Activated naive CD4-positive, alpha-beta T cell treated with anti-CD3 and anti-CD28 coated beads, Interleukin-2, amount 10 ng/mL, durations not matched to agents 7 days and 5 days (primary cell): ENCODE measurements around the gene HOXB5.
A peak's percentile ranks its signal among the peaks of the same experiment; 100 is the strongest.

Experiments
- CTCF ChIA-PET: fragments of 350-600 bp; sonication (Branson Sonifier 250); formaldehyde crosslinking; loops from one replicate; lab custom pipeline; 2021; ENCODE audit warnings: antibody characterized with exemption; lab: Charles Lee
- DNase-seq: peaks from one replicate; pipeline ENCODE4 v3.0.0-alpha.2; 2020
- H3K27ac Mint-ChIP-seq: one replicate; pipeline ENCODE4 v1.8.0; 2021; ENCODE audit warnings: mild to moderate bottlenecking, moderate library complexity, mixed read lengths
- H3K27me3 Mint-ChIP-seq: one replicate; pipeline ENCODE4 v1.8.0; 2021; ENCODE audit warnings: mild to moderate bottlenecking, mixed read lengths
- H3K36me3 Mint-ChIP-seq: one replicate; pipeline ENCODE4 v1.8.0; 2021; ENCODE audit warnings: mixed read lengths
- H3K4me1 Mint-ChIP-seq: one replicate; pipeline ENCODE4 v1.8.0; 2021; ENCODE audit warnings: mixed read lengths
- H3K4me3 Mint-ChIP-seq: one replicate; pipeline ENCODE4 v1.8.0; 2021; ENCODE audit warnings: mild to moderate bottlenecking, moderate library complexity, mixed read lengths
- H3K9me3 Mint-ChIP-seq: one replicate; pipeline ENCODE4 v1.8.0; 2021; ENCODE audit warnings: mixed read lengths

HOXB5 gene

GRCh38 chr17:48593126-48593829 is at the start of gene HOXB5:
Gene HOXB5 (minus strand): TSS chr17:48593779. CDS start chr17:48593682, 97 bp downstream.
- Mint-ChIP-seq H3K9me3 (no peaks in the 10 kb centered on the region), H3K27me3 (peaks cover 100% of the 10 kb centered on the region), H3K36me3 (no peaks in the 10 kb centered on the region), H3K4me3 (peak within 1 kb of the TSS; percentile 72), H3K4me1 (peaks cover 53% of the 10 kb centered on the region), H3K27ac (peak within 1 kb of the TSS; percentile 78)
- peak; percentile 49 for DNase-seq
- CTCF ChIA-PET: interaction anchor here (0.5 to 3.8 kb wide), 38 partner anchors 8 to 567 kb away, joined by 3 to 30 read pairs (median 5); partner anchors contain the start of gene NFE2L1

- Mint-ChIP-seq H3K27me3 (peaks cover 100% of the 10 kb centered on the region), H3K27ac (no peak overlapping the region), H3K4me3 (no peak overlapping the region), H3K36me3 (peaks cover 2% of the 10 kb centered on the region), H3K4me1 (peaks cover 33% of the 10 kb centered on the region), H3K9me3 (no peaks in the 10 kb centered on the region)
- DNase-seq: no peak
- CTCF ChIA-PET: interaction anchor here (1.1 kb wide), 1 partner anchor 29 kb away, joined by 3 read pairs; no protein-coding TSS in a partner anchor
Measured at GRCh38 chr17:48642843-48643696, 49.5 kb upstream of the HOXB5 start.

- DNase-seq: no peak
- H3K4me3 Mint-ChIP-seq: no peak overlapping the region
- H3K27me3 Mint-ChIP-seq: peaks cover 100% of the 10 kb centered on the region
- H3K9me3 Mint-ChIP-seq: no peaks in the 10 kb centered on the region
- peaks cover 26% of the 10 kb centered on the region for H3K4me1 Mint-ChIP-seq
- CTCF ChIA-PET: no interaction called here
- no peak overlapping the region for H3K27ac Mint-ChIP-seq
- peaks cover 2% of the 10 kb centered on the region for H3K36me3 Mint-ChIP-seq
Measured at GRCh38 chr17:48642059-48642842, 48.7 kb upstream of the HOXB5 start.

- peaks cover 26% of the 10 kb centered on the region for H3K4me1 Mint-ChIP-seq
- H3K36me3 Mint-ChIP-seq: peaks cover 2% of the 10 kb centered on the region
- H3K27me3 Mint-ChIP-seq: peaks cover 100% of the 10 kb centered on the region
- CTCF ChIA-PET: interaction anchor here (0.5 to 1.7 kb wide), 2 partner anchors 41 to 83 kb away, joined by 3 to 7 read pairs; no protein-coding TSS in a partner anchor
- no peak overlapping the region for H3K4me3 Mint-ChIP-seq
- H3K9me3 Mint-ChIP-seq: no peaks in the 10 kb centered on the region
- peak overlapping the region; percentile 11 for H3K27ac Mint-ChIP-seq
- DNase-seq: no peak
Measured at GRCh38 chr17:48641541-48642058, 48.0 kb upstream of the HOXB5 start.

GRCh38 chr17:48640858-48641180 is 47.2 kb upstream of the HOXB5 start:
- DNase-seq: no peak
- no peak overlapping the region for H3K27ac Mint-ChIP-seq
- peaks cover 2% of the 10 kb centered on the region for H3K36me3 Mint-ChIP-seq
- H3K4me1 Mint-ChIP-seq: peaks cover 24% of the 10 kb centered on the region
- no peak overlapping the region for H3K4me3 Mint-ChIP-seq
- H3K9me3 Mint-ChIP-seq: no peaks in the 10 kb centered on the region
- H3K27me3 Mint-ChIP-seq: peaks cover 100% of the 10 kb centered on the region
- CTCF ChIA-PET: interaction anchor here (0.8 to 1.7 kb wide), 2 partner anchors 39 to 83 kb away, joined by 4 to 7 read pairs; no protein-coding TSS in a partner anchor

DNA sequence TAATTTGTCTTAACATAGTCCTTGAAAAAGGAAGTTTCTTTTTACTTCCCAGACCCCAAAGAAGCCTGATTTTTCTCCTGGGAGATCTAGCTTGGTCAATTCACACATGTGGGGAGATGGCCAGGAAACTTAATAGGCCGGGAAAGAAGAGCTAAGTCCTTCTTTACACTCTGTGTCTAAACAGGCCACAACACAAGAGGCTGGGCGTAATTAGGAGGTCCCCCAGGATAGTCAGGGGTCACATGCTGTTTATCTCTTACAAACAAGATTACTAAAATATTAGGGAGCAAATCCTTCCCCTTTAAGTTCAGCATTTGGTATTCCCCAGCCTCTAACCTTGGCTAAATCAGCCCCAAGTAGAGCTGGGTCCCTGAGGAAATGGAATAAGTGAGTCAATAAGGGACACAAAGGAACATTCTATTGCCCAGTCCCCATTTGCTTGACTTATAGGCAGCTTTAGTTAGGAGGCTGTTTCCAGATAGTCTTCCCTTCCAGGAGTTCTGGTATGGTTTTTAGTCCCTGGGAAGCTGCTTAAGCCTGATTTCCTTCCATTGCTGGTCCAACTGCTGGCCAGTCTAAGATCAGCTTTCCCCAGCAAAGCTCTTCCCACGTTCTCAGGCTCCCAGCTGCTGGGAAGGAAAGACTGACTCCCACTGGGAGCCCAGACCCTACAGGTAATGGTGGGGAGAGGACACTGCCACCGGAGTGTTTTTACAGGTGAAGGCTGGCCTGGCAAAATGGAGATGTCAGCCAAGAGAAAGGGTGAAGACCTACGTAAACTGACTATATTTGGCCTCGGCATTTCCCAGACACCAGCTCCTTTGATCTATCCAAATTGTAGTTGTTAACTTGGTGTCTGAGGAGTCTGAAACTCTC is 46.6 kb upstream of the HOXB5 start:
- Mint-ChIP-seq H3K27ac (no peak overlapping the region), H3K9me3 (no peaks in the 10 kb centered on the region), H3K4me1 (peaks cover 18% of the 10 kb centered on the region), H3K27me3 (peaks cover 100% of the 10 kb centered on the region), H3K4me3 (no peak overlapping the region), H3K36me3 (peaks cover 2% of the 10 kb centered on the region)
- CTCF ChIA-PET: interaction anchor here (0.8 to 1.7 kb wide), 2 partner anchors 38 to 84 kb away, joined by 4 to 7 read pairs; no protein-coding TSS in a partner anchor
- DNase-seq: no peak

- no peak for DNase-seq
- CTCF ChIA-PET: interaction anchor here (1.1 kb wide), 1 partner anchor 25 kb away, joined by 3 read pairs; no protein-coding TSS in a partner anchor
- peaks cover 21% of the 10 kb centered on the region for H3K4me1 Mint-ChIP-seq
- H3K36me3 Mint-ChIP-seq: peaks cover 2% of the 10 kb centered on the region
- no peak overlapping the region for H3K27ac Mint-ChIP-seq
- H3K4me3 Mint-ChIP-seq: no peak overlapping the region
- H3K9me3 Mint-ChIP-seq: no peaks in the 10 kb centered on the region
- peaks cover 100% of the 10 kb centered on the region for H3K27me3 Mint-ChIP-seq
Measured at GRCh38 chr17:48639136-48639535, 45.6 kb upstream of the HOXB5 start.

DNA sequence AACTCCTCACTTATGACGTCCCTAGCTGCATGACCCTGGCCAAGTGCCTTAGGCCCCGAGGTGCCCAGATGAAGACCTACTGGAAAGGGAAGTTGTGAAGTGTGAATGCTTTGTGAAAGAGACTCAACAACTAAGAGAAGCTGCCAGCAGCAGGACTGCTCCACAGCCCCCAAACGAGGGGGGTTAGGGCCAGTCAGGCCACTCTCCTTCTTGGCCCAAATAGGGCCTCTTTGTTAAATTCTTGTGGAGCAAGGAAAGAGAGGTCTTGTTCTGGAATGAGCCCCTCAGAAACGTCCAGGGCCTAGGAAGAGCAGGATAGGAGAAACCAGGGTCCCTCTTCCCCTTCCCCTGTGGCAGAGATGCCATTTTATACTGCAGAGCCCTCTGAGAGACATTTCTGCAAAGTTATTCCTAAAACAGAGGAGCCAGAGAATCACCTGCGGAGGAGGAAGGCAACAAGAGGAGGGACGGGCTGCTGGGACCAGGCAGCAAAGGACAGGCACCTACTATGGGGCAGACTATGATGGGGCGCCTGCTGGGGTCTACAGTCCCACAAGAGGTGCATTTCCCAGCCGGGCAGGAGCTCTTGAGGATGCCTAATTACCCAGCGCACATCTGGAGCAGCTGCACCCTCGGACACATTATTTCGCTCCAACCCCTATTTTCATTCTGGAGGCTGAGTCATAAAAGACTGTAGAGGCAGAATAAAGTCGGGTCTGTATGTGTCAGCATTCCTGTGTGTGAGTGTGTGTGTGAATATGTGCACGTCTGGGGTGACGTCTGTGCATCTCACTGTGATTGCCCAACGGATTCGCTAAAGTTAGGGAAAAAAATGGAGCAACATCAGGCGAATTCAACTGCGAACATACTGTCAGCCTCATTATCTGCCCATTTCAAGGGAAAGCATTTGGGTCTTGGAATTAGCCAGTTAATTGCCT is 44.0 kb upstream of the HOXB5 start:
- no peak overlapping the region for H3K4me3 Mint-ChIP-seq
- DNase-seq: no peak
- CTCF ChIA-PET: interaction anchor here (1.0 to 2.4 kb wide), 11 partner anchors 9 to 241 kb away, joined by 3 to 13 read pairs (median 4); partner anchors contain the start of gene HOXB9
- peaks cover 22% of the 10 kb centered on the region for H3K4me1 Mint-ChIP-seq
- H3K27me3 Mint-ChIP-seq: peaks cover 100% of the 10 kb centered on the region
- peaks cover 2% of the 10 kb centered on the region for H3K36me3 Mint-ChIP-seq
- H3K9me3 Mint-ChIP-seq: no peaks in the 10 kb centered on the region
- no peak overlapping the region for H3K27ac Mint-ChIP-seq

DNA sequence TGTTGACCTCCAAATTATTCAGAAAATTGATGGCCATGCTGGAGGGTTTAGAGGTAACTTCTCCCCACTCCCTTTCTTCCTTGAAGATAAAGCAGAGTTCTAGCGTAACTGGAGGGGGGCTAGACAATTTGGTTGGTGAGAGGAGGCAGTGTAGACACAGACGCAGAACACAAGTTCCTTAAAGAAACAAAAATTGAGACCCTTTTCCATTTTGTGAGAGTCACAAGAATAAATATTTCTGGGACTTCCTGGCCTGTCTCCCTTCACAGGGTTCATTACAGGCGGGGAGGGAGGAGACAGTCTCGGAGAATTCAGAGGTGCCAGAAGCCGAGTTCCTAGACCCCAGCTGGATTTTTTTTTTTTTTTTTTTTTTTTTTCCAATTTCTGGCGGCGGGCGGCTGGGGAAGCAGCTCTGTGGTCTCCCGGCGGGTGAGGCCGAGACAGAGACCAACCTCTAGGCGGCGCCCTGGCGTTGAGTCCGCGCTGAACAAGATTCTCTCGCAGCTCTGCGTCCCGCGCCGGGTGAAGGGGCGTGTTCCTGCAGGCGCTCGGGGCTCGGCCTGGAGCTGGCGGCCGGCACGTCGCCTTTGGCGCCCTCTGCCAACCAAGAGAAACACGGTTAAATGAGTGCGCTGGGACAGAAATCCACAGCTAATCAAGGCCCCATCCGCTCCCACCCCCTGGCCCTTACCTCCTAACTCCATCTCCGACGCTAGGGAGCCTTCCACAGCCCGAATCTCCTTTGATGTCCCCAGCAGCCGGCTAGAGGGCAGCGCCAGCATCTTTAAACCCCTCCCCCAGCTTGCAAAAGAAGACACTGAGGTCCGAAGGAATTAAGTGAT is 42.8 kb upstream of the HOXB5 start:
- H3K4me3 Mint-ChIP-seq: no peak overlapping the region
- H3K9me3 Mint-ChIP-seq: no peaks in the 10 kb centered on the region
- H3K27ac Mint-ChIP-seq: no peak overlapping the region
- H3K36me3 Mint-ChIP-seq: peaks cover 1% of the 10 kb centered on the region
- CTCF ChIA-PET: interaction anchor here (0.7 to 2.4 kb wide), 15 partner anchors 10 to 243 kb away, joined by 3 to 13 read pairs (median 4); partner anchors contain the start of gene HOXB9
- H3K4me1 Mint-ChIP-seq: peaks cover 19% of the 10 kb centered on the region
- H3K27me3 Mint-ChIP-seq: peaks cover 100% of the 10 kb centered on the region
- DNase-seq: peak; percentile 82

DNA sequence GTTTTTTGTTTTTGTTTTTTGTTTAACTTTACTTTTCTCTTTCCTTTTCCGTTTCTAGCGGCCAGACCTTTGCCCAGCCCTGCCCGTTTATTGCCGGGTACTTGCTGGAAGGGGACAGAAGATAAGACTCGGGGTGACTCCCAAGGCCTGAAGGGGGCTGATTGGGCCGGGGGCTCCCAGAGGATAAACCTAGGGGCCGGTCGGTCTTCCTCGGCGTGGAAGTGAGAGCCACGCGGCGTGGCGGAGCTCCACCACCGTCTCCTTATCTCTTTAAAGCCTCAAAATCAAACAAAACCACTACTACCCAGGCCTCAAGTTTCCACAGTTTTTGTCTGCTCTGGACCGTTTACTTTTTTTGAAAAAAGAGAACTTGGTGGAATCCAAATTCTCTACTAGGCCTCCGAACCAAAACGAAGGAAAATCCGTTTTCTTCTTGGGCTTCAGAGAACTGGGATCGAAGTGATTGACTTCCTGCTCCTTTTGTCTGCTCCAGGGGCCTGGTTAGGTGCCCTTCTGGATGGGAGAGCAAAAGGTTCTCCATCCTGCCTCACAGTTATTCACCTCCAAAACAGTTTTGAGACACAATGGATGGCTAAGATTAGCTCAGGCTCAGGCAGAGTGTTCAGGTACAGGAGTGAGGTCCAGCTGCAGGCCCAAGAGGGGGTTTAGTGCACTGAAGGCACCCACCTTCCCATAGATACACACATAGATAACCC is 41.1 kb upstream of the HOXB5 start:
- peak; percentile 11 for DNase-seq
- H3K27ac Mint-ChIP-seq: no peak overlapping the region
- H3K4me1 Mint-ChIP-seq: peaks cover 17% of the 10 kb centered on the region
- H3K27me3 Mint-ChIP-seq: peaks cover 100% of the 10 kb centered on the region
- no peak overlapping the region for H3K4me3 Mint-ChIP-seq
- H3K36me3 Mint-ChIP-seq: no peaks in the 10 kb centered on the region
- no peaks in the 10 kb centered on the region for H3K9me3 Mint-ChIP-seq
- CTCF ChIA-PET: interaction anchor here (0.6 to 1.0 kb wide), 2 partner anchors 12 to 323 kb away, joined by 3 to 5 read pairs; no protein-coding TSS in a partner anchor

- H3K36me3 Mint-ChIP-seq: no peaks in the 10 kb centered on the region
- H3K27ac Mint-ChIP-seq: no peak overlapping the region
- CTCF ChIA-PET: interaction anchor here (1.9 kb wide), 1 partner anchor 12 kb away, joined by 5 read pairs; no protein-coding TSS in a partner anchor
- no peak for DNase-seq
- no peak overlapping the region for H3K4me3 Mint-ChIP-seq
- no peaks in the 10 kb centered on the region for H3K9me3 Mint-ChIP-seq
- H3K27me3 Mint-ChIP-seq: peaks cover 100% of the 10 kb centered on the region
- peaks cover 17% of the 10 kb centered on the region for H3K4me1 Mint-ChIP-seq
Measured at GRCh38 chr17:48633266-48633677, 39.7 kb upstream of the HOXB5 start.
